Ureter (tissue), 1 donor: ENCODE data around the gene POU6F2. TPM values are rescaled to one million over a fixed set of nuclear protein-coding genes. Genes with fewer than 3 reads are reported as not detected.
"Not testable (repeated sequence)": the region's sequence is repeated elsewhere in the genome, so short reads cannot be mapped to it uniquely, and the experiment has no call there.

Experiments used
- DNase-seq: peaks from one replicate; pipeline ENCODE4 v3.0.0-alpha.2; 2020; ENCODE audit warnings: low spot score
- total RNA-seq: library from RNA; stranded (reverse); gene quantifications from one replicate; pipeline ENCODE4 v1.2.4, GENCODE V29; 2023
- donor health status: DM: yes; HTN: yes; CAD: no.

Gene POU6F2
- total RNA-seq, 1 donor from 2014 or later, result 0.39 TPM

GRCh38 chr7:39001595-39001994 lies 23.9 kb downstream of the POU6F2 start:
- no peak for DNase-seq

GRCh38 chr7:39002755-39003154 lies 25.0 kb downstream of the POU6F2 start:
- no peak for DNase-seq

GRCh38 chr7:39005036-39005435 lies 27.3 kb downstream of the POU6F2 start:
- DNase-seq, result no peak

GRCh38 chr7:39005461-39005860 lies 27.8 kb downstream of the POU6F2 start:
- DNase-seq, result no peak

- DNase-seq, result not testable (repeated sequence)
Measured at GRCh38 chr7:39013049-39013939, 35.6 kb downstream of the POU6F2 start.

- DNase-seq, result peak; percentile 50
Measured at GRCh38 chr7:39016609-39017008, 38.9 kb downstream of the POU6F2 start.

GRCh38 chr7:39017369-39017915 lies 39.7 kb downstream of the POU6F2 start:
- DNase-seq, result no peak

GRCh38 chr7:39022796-39023195 lies 45.1 kb downstream of the POU6F2 start:
- DNase-seq, result no peak

GRCh38 chr7:39027491-39027890 lies 49.8 kb downstream of the POU6F2 start:
- DNase-seq, result no peak

GRCh38 chr7:39033885-39034624 lies 56.3 kb downstream of the POU6F2 start:
- no peak for DNase-seq

- no peak for DNase-seq
Measured at GRCh38 chr7:39035156-39035555, 57.4 kb downstream of the POU6F2 start.

GRCh38 chr7:39035903-39036302 lies 58.2 kb downstream of the POU6F2 start:
- no peak for DNase-seq

- DNase-seq, result no peak
Measured at GRCh38 chr7:39042670-39043069, 65.0 kb downstream of the POU6F2 start.

- no peak for DNase-seq
Measured at GRCh38 chr7:39043531-39043930, 65.8 kb downstream of the POU6F2 start.

GRCh38 chr7:39044489-39044888 lies 66.8 kb downstream of the POU6F2 start:
- no peak for DNase-seq

GRCh38 chr7:39045231-39045630 lies 67.5 kb downstream of the POU6F2 start:
- DNase-seq, result no peak

- no peak for DNase-seq
Measured at GRCh38 chr7:39051279-39051678, 73.6 kb downstream of the POU6F2 start.

GRCh38 chr7:39051707-39052106 lies 74.0 kb downstream of the POU6F2 start:
- no peak for DNase-seq

GRCh38 chr7:39054731-39055130 lies 77.0 kb downstream of the POU6F2 start:
- no peak for DNase-seq

GRCh38 chr7:39056153-39056552 lies 78.4 kb downstream of the POU6F2 start:
- no peak for DNase-seq

GRCh38 chr7:39062811-39063210 lies 85.1 kb downstream of the POU6F2 start:
- no peak for DNase-seq

GRCh38 chr7:39069031-39069430 lies 91.3 kb downstream of the POU6F2 start:
- no peak for DNase-seq
